Measurements from ENCODE around the gene BTG4.

DNA sequence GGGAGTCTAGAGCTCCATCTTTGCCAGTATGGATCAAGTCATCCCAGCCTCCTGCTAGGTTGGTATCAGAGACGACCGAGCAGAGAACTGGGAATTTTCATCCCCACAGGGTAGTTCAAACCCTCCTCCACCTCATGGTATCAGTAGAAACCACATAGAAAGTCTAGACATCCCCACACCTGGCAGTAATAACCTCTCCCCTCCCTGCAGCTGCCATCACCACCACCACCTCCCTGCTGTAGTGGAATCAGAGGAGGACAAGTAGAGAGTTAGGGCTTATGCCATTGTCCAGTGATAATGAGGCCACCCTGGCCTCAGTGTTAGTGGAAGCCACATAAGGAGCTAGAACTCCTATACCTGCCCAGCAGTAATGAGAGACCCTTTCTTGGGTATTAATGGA lies 34.3 kb downstream of the BTG4 start:
- TF ChIP-seq, protein P1, sequence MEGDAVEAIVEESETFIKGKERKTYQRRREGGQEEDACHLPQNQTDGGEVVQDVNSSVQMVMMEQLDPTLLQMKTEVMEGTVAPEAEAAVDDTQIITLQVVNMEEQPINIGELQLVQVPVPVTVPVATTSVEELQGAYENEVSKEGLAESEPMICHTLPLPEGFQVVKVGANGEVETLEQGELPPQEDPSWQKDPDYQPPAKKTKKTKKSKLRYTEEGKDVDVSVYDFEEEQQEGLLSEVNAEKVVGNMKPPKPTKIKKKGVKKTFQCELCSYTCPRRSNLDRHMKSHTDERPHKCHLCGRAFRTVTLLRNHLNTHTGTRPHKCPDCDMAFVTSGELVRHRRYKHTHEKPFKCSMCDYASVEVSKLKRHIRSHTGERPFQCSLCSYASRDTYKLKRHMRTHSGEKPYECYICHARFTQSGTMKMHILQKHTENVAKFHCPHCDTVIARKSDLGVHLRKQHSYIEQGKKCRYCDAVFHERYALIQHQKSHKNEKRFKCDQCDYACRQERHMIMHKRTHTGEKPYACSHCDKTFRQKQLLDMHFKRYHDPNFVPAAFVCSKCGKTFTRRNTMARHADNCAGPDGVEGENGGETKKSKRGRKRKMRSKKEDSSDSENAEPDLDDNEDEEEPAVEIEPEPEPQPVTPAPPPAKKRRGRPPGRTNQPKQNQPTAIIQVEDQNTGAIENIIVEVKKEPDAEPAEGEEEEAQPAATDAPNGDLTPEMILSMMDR (IDR thresholded peaks at IDR 0.05): no peak
- TF ChIP-seq POLR2A (IDR thresholded peaks at IDR 0.05): no peak

Measured in thyroid gland (tissue), 4 donors.